HEK293 (cell line): ENCODE data around the gene PTH2R.

Experiments
- SETDB1 ChIP-seq: IDR thresholded peaks from one replicate; pipeline ENCODE4 v1.6.1; 2017; ENCODE audit warnings: mild to moderate bottlenecking, low read length, moderate library complexity, mixed read lengths; ENCODE audit not compliant: insufficient read length
- ZNF138 ChIP-seq: fragments of 450-650 bp; formaldehyde crosslinking; IDR thresholded peaks from 2 replicates; pipeline ENCODE4 v1.5.1; 2016; ENCODE audit warnings: missing biosample characterization, missing genetic modification characterization, borderline replicate concordance
- ZNF350 ChIP-seq: fragments of 450-650 bp; formaldehyde crosslinking; IDR thresholded peaks from 2 replicates; pipeline ENCODE4 v1.5.0; 2017; ENCODE audit warnings: missing biosample characterization, mild to moderate bottlenecking, missing genetic modification characterization
- ZNF473 ChIP-seq: fragments of 450-650 bp; formaldehyde crosslinking; IDR thresholded peaks from 2 replicates; pipeline ENCODE4 v1.5.1; 2017; ENCODE audit warnings: missing biosample characterization, missing genetic modification characterization
- ZNF639 ChIP-seq: fragments of 450-650 bp; formaldehyde crosslinking; IDR thresholded peaks from 2 replicates; pipeline ENCODE4 v1.5.1; 2016; ENCODE audit warnings: missing biosample characterization, missing genetic modification characterization
- ZNF654 ChIP-seq: fragments of 450-650 bp; formaldehyde crosslinking; IDR thresholded peaks from 2 replicates; pipeline ENCODE4 v1.5.1; 2016; ENCODE audit warnings: low read depth, missing biosample characterization, missing genetic modification characterization
- ZNF704 ChIP-seq: fragments of 450-650 bp; formaldehyde crosslinking; IDR thresholded peaks from 2 replicates; pipeline ENCODE4 v1.5.1; 2016; ENCODE audit warnings: missing biosample characterization, missing genetic modification characterization
- ZSCAN23 ChIP-seq: fragments of 450-650 bp; formaldehyde crosslinking; IDR thresholded peaks from 2 replicates; pipeline ENCODE4 v1.5.1; 2016; ENCODE audit warnings: missing biosample characterization, missing genetic modification characterization
- TF ChIP-seq, protein P1 (sequence below): fragments of 450-650 bp; formaldehyde crosslinking; IDR thresholded peaks from 2 replicates; pipeline ENCODE4 v1.5.1; 2016; ENCODE audit warnings: missing biosample characterization, missing genetic modification characterization

DNA sequence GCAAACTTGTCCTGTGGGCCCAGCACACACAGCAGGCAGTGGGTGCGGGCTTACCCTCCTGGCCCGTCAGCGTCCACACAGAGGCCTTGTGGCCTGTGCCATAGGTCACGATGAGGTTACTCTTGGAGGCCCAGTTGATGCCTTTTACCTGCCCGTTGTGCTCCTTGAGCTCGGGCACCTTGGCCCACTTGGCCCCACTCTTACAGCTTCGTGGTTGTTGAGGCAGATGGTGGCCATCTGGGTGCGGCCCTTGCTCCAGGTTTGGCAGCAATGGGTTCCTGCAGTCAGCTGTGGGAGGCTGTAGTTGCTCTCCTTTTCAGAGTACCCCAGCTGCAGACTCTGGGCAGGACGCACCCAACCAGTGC, 45.5 kb upstream of the PTH2R start:
- no peak for TF ChIP-seq SETDB1
- no peak for TF ChIP-seq ZNF654 (tag by site-specific recombination)
- no peak for TF ChIP-seq ZSCAN23 (tag by site-specific recombination)
- TF ChIP-seq, protein P1, sequence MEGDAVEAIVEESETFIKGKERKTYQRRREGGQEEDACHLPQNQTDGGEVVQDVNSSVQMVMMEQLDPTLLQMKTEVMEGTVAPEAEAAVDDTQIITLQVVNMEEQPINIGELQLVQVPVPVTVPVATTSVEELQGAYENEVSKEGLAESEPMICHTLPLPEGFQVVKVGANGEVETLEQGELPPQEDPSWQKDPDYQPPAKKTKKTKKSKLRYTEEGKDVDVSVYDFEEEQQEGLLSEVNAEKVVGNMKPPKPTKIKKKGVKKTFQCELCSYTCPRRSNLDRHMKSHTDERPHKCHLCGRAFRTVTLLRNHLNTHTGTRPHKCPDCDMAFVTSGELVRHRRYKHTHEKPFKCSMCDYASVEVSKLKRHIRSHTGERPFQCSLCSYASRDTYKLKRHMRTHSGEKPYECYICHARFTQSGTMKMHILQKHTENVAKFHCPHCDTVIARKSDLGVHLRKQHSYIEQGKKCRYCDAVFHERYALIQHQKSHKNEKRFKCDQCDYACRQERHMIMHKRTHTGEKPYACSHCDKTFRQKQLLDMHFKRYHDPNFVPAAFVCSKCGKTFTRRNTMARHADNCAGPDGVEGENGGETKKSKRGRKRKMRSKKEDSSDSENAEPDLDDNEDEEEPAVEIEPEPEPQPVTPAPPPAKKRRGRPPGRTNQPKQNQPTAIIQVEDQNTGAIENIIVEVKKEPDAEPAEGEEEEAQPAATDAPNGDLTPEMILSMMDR: no peak
- TF ChIP-seq ZNF639: no peak
- no peak for TF ChIP-seq ZNF704
- TF ChIP-seq ZNF350 (tag by site-specific recombination): no peak
- TF ChIP-seq ZNF138 (tag by site-specific recombination): no peak
- TF ChIP-seq ZNF473 (tag by site-specific recombination): no peak
